HG03565 (cell line): Measurements from ENCODE around the gene UBC.
"Not testable (repeated sequence)": the region's sequence is repeated elsewhere in the genome, so short reads cannot be mapped to it uniquely, and the experiment has no call there.

Source experiments
- ATAC-seq: cut with Tn5 transposase; IDR thresholded peaks from one replicate; pipeline ENCODE4 v1.9.1; 2021; ENCODE audit warnings: mild to moderate bottlenecking, moderate library complexity; ENCODE audit not compliant: unreplicated experiment

Gene UBC

DNA sequence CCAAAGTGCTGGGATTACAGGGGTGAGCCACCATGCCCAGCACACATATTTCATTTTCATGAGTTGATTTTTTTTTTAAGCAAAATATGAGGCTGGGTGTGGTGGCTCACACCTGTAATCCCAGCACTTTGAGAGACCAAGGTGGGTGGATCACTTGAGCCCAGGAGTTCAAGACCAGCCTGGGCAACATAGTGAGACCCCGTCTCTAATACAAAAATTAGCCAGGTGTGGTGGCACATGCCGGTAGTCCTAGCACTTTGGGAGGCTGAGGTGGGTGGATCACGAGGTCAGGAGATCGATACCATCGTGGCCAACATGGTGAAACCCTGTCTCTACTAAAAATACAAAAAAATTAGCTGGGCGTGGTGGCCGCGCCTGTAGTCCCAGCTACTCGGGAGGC is 17.1 kb upstream of the UBC start:
- not testable (repeated sequence) for ATAC-seq

DNA sequence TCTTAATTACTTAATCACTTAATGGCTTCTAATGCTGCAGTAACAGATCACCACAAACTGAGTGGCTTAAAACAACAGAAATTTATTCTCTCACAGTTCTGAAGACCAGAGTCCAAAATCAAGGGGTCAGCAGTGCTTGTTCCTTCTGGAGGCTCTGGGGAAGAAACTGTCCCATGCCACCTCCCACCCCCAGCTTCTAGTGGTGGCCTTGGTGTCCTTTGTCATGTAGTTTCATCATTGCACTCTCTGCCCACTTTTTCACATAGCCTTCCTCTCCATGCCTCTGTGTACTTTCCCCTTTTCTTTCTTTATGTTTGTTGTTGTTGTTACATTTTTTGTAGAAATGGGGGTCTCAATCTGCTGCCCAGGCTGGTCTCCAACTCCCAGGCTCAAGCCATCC is 16.1 kb upstream of the UBC start:
- ATAC-seq: no peak

DNA sequence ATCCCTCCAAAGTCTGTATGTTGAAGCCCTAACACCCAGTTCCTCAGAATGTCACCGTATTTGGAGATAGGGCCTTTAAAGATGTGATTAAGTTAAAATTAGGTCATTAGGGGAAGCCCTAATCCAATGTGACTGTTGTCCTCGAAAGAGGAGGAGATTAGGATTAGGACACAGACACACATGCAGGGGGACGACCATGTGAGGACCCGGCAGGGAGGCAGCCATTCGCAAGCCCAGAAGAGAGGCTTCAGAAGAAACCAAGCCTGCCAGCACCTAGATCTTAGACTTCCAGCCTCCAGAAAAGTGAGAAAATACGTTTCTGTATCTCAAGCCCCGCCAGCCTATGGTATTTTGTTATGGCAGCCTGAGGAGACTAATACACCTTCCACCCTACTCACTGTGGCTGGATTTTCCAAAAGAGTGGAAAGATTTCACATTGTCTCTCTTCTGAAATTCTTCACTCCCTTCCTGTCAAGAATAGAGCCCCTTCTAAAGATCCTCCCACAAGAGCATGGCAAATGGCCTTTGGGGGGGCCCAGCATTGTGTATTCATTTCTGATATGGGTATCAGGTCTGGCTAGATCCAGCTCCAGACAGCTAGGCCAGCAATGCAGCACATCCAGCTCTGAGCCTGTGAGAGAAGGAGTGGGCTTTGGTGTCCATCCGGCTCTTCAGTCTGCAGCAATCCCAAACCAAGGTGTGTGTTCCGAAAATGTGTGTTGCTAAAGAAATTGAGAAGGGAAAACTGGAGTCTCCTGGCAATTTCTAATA is 15.4 kb upstream of the UBC start:
- ATAC-seq: no peak

DNA sequence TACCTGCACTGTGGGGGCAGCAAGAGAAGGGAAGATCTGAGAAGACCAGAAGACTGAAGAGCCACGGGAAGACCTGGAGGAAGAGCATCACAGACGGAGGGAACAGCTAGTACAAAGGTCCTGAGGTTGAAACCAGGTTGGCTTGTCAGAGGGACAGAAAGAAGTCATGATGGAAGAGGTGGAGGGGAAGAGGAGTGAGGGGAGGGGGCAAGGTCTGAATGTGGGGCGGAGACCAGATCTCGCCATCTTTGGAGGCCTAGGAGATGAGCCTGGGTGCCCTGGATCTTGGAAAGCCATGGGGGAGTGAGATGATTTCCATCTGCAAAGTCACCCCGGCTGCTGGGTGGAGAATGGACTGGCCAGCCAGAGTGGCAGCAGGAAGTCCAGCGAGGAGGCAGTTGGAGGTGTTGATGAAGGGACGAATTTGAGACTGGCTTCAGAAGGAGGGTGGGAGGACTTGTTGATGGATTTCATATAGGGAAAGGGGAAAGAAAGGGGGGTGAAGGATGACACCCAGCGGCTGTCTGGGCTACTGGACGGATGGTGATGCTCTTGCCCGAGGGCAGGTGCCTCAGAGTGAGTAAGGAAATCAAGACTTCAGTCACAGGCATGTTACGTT is 14.6 kb upstream of the UBC start:
- ATAC-seq: no peak

DNA sequence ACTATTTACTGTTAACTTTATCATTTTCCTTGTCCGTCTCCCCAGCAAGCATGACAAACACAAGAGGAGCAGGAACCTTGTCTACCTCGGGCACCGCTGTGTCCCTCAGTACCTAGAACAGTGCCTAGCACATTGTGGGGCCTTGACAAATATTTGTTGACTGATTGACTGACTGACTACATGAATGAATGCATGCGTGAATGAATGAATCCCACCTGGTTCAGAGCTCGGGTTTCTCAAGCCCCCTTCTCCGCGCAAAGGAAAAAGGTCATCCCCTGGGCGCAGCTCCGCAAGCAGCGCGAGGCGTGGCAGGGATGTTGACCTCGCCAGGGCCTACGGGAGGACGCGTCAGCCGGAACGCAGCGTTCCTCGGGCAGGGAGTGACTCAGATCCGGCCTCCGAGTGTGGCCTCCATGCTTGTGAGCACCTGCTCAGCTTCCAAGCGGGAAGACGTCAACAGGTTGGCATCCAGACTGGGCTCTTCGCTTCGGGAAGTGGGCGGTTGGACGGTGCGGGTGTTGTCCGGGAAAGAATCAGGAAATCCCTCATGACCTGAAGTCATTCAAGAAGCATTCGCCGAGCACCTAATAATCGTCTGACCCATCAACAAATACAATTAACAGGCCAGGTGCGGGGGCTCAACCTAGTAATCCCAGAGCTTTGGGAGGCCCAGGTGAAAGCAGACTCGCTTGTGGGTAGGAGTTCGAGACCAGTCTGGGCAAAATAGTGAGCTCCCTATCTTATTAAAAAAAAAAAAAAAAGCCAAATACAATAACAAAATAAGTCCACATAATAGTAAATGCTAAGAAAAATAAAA is 13.9 kb upstream of the UBC start:
- ATAC-seq: peak; percentile 34

DNA sequence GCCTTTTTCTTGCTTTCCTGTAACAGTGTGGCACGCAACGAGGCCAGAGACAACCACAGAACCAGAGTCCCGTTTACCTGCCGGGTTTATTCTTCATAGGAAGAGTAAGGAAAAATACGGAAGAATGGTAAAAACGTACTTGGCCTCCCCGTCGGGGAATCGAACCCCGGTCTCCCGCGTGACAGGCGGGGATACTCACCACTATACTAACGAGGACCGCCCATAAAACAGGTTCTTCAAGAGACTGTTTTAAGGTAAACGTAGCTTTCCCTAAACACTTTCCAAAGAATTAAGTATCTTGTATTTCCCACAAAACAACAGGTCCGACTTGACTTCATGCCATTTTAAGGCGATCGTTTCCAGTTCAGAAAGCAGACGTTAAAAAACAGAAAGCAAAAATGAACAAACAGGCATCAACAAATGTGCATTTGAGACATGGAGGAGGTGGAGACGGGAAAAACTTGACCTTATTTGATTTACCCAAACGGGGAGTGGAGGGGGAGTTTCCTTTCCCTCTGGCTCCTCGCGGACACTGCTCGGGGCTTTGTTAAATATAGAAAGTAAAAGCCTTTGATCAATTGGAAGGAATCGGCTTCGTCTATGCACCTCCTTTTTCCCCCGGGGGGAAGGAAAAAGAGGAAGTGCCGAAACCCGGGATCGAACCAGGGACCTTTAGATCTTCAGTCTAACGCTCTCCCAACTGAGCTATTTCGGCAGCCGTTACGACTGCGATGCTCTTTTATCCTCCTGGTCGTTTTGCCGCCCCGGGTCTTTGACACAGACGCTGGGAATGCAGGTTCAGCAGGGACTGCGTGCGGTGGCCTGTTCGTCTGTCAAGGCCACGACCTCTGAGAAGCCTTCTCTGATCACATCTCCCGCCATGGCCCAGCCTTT is 13.0 kb upstream of the UBC start:
- peak; percentile 53 for ATAC-seq

DNA sequence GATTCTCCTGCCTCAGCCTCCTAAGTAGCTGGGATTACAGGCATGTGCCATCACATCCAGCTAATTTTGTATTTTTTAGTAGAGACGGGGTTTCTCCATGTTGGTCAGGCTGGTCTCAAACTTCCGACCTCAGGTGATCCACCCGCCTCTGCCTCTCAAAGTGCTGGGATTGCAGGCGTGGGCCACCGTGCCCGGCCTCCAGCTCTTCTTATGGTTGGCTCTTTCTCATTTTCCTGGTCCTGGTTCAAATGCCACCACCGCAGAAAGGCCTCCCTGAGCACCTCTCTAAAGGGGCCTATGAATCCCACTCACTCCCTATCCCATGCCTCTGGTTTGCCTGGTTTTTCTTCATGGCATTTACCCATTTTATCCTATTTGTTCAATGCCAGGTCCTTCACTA is 11.3 kb upstream of the UBC start:
- not testable (repeated sequence) for ATAC-seq

DNA sequence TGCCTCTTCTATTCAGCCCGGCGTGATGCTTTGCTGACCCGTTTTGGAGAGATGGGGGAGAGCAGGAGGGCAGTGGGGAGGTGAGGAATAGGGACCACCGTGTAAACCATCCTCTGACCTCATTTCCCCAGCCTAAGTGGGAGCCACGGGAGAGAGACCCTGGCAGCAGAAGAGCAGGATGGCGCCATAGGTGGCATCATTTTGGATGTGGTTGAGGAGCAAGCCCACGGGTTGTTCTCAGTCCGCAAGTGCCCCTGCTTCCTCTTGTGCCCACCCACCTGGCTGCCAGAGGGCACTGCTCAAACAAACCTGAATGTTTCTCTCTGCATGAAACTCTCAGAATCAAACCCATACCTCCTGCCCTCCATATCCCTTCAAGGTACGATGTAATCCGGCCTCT is 10.7 kb upstream of the UBC start:
- no peak for ATAC-seq

DNA sequence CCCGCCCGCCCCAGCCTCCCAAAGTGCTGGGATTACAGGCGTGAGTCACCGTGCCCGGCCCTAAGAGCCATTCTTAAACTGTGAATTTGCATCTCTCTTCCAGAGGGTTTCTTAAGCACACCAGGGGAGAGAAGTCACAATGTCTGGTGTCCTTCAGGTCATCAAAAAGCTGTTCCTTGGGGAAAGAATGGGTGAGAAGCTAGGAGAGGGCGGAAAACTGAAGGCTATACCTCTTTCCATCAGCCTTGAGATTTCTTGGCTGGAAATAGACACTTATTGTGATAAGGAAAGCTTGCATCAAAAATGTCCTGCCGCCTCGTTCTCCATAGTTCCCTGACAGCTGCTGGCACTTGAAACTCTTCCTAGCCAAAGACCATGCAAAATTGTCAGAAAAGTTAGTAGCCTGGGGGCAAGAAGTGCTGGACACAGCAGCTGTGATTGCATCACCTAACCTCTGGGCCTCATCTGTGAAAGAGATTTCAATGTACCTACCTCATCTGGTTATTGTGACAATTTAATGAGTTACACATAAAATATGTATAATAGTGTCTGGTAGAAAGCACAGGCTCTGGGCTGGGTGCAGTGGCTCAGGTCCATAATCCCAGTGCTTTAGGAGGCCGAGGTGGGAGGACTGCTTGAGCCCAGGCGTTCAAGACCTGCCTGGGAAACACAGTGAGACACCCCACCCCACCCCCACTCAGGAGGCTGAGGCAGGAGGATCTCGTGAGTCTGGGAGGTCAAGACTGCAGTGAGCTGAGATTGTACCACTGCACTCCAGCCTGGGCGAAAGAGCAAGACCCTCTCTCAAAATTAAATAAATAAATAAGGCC is 9.7 kb upstream of the UBC start:
- ATAC-seq: no peak

DNA sequence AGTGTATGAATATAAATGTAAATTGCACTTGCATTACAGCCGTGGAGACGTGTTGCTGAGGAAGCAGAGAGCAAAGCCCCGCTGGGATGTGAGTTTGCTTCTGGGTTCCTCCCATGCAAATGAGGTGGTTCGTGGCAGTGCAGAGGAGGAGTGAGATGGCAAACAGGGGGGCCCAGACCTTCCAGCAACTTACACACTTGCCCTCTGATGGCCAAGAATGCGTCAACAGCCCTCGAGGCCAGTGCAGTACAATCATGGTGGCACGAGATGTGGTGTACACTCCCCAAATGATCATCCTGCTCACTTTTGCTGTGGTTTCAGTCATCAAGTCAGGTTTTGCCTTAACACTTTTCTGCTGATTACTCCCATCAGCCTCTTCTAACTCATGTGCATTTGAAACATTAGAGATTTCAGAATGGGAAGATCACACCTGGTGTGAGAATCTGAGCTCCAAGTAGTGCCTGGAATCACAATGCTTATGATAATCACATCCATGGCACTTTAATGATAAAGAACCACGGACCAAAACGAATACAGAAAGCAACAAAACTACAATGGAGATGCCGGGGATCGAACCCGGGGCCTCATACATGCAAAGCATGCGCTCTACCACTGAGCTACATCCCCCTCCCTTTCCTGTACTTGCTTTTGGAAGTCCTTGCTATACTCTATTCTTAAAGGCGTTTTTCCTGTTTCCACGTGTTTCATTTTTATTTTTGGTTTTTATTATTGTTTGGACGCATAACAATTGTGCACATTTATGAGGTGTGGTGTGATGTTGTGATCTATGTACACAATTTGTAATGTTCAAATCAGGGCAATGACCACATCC is 7.0 kb upstream of the UBC start:
- ATAC-seq: peak; percentile 35

DNA sequence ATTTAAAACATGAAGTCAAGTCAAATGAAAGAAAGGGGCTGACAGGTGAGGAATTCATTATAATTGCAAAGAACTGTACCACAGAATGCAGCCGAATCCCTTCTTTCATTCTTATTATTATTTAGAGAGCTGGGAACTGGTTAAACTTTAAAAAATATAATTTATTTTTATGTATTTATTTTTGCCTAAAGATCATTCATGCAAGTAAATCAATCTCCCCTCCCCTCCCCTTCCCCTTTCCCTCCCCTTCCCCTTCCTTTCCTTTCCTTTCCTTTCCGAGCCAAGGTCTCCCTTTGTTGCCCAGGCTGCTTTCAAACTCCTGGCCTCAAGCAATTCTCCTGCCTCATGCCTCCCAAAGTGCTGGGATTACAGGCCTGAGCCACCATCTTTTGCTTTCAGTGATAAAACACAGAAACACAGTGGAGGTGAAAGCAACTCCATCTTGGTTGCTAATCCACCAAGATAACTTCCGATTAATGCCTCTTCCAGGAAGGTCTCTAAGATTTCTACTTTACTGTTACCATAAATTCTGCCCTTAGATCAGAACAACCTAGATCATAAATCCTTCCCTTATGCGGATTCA is 6.0 kb upstream of the UBC start:
- no peak for ATAC-seq

DNA sequence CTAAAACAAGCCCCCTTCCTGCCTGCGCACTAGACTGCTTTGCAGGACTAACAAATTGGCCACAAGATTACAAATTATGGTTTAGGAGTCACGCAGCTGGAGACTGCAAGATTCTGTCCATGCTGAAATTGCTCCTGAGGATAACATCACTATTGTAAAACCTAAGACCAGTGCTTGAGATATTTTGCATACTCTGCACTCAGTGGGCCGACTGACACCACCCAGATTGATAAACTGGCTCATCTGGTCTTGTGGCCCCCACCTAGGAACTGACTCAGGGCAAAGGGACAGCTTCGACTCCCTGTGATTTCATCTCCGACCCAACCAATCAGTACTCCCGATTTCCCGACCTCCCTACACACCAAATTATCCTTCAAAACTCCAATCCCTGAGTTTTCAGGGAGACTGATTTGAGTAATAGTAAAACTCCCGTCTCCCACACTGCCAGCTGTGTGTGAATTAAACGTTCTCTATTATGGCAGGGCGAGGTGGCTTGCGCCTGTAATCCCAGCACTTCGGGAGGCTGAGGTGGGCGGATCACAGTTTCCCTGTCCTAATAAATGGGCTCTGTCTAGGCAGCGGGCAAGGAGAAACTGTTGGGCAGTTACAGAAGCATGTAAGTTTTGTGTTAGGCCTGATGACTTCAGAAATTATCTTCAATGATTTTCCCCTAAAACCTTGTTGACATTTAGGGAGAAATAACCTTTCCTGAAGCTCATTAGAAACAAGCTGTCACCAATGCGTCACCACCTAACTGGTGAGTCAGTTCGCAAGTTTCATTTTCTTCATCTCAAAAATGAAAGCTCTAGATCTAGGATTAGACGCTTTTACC is 5.3 kb upstream of the UBC start:
- ATAC-seq: peak; percentile 11

DNA sequence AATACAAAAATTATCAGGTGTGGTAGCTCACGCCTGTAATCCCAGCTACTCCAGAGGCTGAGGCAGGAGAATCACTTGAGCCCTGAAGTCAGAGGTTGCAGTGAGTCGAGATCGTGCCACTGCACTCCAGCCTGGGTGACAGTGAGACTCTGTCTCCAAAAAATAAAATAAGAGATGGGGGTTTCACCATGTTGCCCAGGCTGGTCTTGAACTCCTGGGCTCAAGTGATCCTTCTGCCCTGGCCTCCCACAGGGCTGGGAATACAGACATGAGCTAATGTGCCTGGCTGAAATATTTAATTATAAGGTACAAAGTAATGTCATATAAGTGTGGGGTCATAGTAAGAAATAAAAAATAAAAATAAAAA is 4.2 kb upstream of the UBC start:
- ATAC-seq: not testable (repeated sequence)

DNA sequence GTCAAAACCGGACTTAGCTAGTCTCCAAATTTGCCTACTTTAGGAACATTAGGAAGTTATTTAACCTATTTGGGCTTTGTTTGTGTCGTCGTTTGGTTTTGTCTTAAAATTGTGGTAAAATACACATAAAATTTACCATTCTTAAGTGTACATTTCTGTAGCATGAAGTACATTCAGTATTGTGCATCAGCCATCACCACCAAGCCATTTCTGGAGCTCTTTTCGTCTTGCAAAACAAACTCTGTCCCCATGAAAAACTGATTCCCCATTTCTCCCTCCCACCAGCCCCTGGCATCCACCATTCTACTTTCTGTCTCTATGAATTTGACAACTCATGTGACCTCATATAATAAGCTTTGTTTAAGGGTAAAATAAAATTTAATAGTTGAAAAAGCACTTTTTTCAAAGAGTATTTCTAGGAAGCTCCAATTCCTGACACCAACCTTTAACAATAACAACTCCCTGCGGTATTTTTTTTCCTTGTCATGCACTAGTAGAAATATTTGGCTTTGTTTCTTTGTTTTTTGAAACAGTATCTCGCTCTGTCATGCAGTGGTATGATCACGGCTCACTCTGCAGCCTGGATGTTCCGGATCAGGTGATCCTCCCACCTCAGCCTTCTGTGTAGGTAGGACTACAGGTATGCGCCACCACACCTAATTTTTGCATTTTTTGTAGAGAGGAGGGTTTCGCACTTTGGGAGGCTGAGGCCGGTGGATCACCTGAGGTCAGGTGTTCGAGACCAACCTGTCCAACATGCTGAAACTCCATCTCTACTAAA is 3.6 kb upstream of the UBC start:
- ATAC-seq: no peak

DNA sequence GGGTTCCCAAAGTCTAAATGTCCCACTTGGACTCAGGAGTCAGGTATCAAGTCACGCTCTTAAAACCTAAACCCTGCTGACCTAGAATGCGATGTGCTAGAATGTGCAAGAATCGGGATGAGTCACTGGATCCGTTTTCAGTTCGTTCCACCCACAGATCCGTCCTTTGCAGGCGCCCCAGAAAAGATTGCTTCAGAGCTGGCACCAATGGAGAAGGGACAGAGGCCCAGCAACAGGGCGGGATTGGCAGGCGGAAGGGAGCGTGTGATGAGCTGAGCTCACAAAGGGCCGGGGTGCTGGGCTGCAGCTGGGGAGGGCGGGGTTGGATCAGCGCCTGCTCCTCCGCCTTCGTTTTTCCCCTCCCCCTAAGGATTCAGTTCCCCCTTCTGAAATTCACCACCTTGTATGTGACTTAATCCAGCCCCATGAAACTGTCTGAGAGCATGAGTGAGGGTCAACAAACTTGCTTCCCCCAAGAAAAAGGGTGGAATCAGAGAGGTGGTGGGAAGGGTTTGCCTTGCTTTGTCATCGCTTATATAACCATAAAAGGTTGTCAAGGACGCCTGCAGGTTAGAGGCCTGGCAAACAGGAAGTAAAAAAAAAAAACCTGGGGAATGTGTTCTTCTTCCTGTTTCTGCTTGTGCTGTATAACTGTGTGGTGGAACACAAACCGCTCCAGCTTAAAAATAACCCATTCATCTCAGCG is 2.8 kb upstream of the UBC start:
- peak; percentile 28 for ATAC-seq

DNA sequence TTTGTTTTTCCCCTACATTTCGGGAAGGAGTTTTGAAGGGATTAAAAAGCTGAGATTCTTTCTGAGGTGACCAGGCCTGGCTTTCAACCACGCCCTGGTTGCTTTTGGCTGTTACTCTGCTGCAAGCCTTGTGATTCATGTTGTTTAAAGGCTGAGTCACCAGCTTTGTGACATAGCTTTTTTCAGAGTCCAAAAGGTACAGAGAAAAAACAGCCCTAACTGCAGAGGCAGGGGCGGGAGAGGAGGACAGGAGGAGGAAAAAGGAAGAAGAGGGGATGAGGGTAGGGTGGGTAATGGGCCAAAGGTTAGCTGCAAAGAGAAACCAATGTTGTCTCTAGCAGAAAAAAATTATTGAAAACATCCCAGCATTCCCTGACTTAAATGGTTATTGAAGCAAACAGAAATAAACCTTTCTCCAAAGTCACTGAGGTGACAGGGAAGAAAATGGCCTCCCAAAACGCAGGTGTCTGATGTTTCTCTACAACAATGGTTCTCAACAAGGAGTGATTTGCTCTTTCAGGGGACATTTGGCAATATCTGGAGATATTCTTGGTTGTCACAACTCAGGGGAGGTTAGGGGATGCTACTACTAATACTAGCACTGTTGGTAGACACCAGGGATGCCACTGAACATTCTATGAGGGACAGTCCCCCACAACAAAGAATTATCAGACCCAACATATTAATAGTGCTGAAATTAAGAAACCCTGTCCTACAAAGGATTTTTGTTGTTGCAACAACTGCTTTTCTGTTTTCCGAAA is 2.1 kb upstream of the UBC start:
- no peak for ATAC-seq
